Esophagus squamous epithelium (tissue), 5 donors: ENCODE data around the gene MMD. TPM values are rescaled to one million over a fixed set of nuclear protein-coding genes. Genes with fewer than 3 reads are reported as not detected.

ENCODE experiments used
- DNase-seq: peaks from one replicate; lab custom pipeline; 2025; lab: John Stamatoyannopoulos, UW
- H3K27ac ChIP-seq, 4 donors: fragments of 200-600 bp; sonication (generic); one replicate each; pipeline ENCODE4 v1.5.1; 2016 to 2019; ENCODE audit warnings: mild to moderate bottlenecking in 1 of 4
- H3K27me3 ChIP-seq, 4 donors: fragments of 200-600 bp; sonication (generic); 1 replicate in 3 of 4; 2 replicates in 1 of 4; pipeline versions ENCODE4 v1.5.1 to v1.6.0; 2017 to 2021; ENCODE audit warnings: antibody characterized with exemption in 1 of 4
- H3K36me3 ChIP-seq, 3 donors: fragments of 200-600 bp; sonication (generic); one replicate each; pipeline ENCODE4 v1.5.1; 2016 to 2019
- H3K4me1 ChIP-seq, 3 donors: fragments of 200-600 bp; sonication (generic); one replicate each; pipeline ENCODE4 v1.5.1; 2017 to 2019
- H3K4me3 ChIP-seq, 4 donors: fragments of 200-600 bp; sonication (generic); 1 replicate in 3 of 4; 2 replicates in 1 of 4; pipeline ENCODE4 v1.5.1; 2016 to 2019; ENCODE audit warnings: mild to moderate bottlenecking in 2 of 4, moderate library complexity in 1 of 4
- H3K9me3 ChIP-seq, 3 donors: fragments of 200-600 bp; sonication (generic); one replicate each; pipeline ENCODE4 v1.5.1; 2016 to 2019
- CTCF ChIP-seq, 6 experiments: fragments of 450-650 bp in 4 of 6; fragments of 200-600 bp in 2 of 6; sonication (generic) in 2 of 6; IDR thresholded peaks; one replicate each; pipeline ENCODE4 v1.5.1; 2016 to 2019; ENCODE audit warnings: antibody characterized with exemption in 6 of 6, mild to moderate bottlenecking in 4 of 6, moderate library complexity in 4 of 6
- POLR2A ChIP-seq, 4 donors: fragments of 450-650 bp; IDR thresholded peaks; one replicate each; pipeline ENCODE4 v1.6.1; 2017; ENCODE audit warnings: antibody characterized with exemption in 4 of 4, mild to moderate bottlenecking in 4 of 4, moderate library complexity in 3 of 4
- WGBS, 2 donors: methylation state at CpG; one replicate each; pipeline ENCODE4 v1.1.5; 2018; 5-methylcytosine and 5-hydroxymethylcytosine counted together
- intact Hi-C: fragments of 100-400 bp; cut with DNase I; formaldehyde crosslinking; loops from one replicate; pipeline ENCODE4 v1.15.0; 2022
- total RNA-seq, 4 donors: library from RNA; depleted of rRNA; stranded (reverse); fragments of >200 nt; gene quantifications; one replicate each; pipeline ENCODE4 v1.1.0, GENCODE V29; 2016
- donor health status: DM: yes; HTN: yes; CAD: no.

Gene MMD
- total RNA-seq, 4 donors from 2014 or later = 1.3 to 14.7 (median 8.9) TPM

GRCh38 chr17:55416000-55416399, 5.6 kb downstream of the MMD start:
- Histone ChIP-seq H3K27me3 (no peaks in the 10 kb centered on the region), H3K4me1 (peaks cover 0 to 18% (median 4%) of the 10 kb centered on the region in 3 donors), H3K4me3 (no peak overlapping the region), H3K27ac (peak overlapping the region in 1 of 4 donors; percentile 16), H3K36me3 (peaks cover 0 to 23% (median 0%) of the 10 kb centered on the region in 3 donors), H3K9me3 (no peaks in the 10 kb centered on the region)
- intact Hi-C loops = no loop called here
- TF ChIP-seq CTCF (IDR thresholded peaks at IDR 0.05) (no peak), POLR2A (IDR thresholded peaks at IDR 0.05) (no peak)
- no peak for DNase-seq

- intact Hi-C loops = no loop called here
- peaks cover 0 to 33% (median 0%) of the 10 kb centered on the region in 3 donors for H3K36me3 ChIP-seq
- H3K9me3 ChIP-seq = no peaks in the 10 kb centered on the region
- peaks cover 0 to 8% (median 0%) of the 10 kb centered on the region in 3 donors for H3K4me1 ChIP-seq
- DNase-seq = no peak
- TF ChIP-seq POLR2A (IDR thresholded peaks at IDR 0.05) = no peak
- TF ChIP-seq CTCF (IDR thresholded peaks at IDR 0.05) = no peak
- no peak overlapping the region for H3K4me3 ChIP-seq
- WGBS, 2 donors = 88 to 90% methylated on average over 4 of the region's 4 CpGs
- H3K27me3 ChIP-seq = no peaks in the 10 kb centered on the region
- no peak overlapping the region for H3K27ac ChIP-seq
Observed at GRCh38 chr17:55414983-55415382, 6.7 kb downstream of the MMD start.

- intact Hi-C loops = no loop called here
- peaks cover 0 to 43% (median 3%) of the 10 kb centered on the region in 3 donors for H3K36me3 ChIP-seq
- H3K4me1 ChIP-seq = peaks cover 0 to 5% (median 0%) of the 10 kb centered on the region in 3 donors
- no peaks in the 10 kb centered on the region for H3K9me3 ChIP-seq
- no peak overlapping the region for H3K4me3 ChIP-seq
- TF ChIP-seq CTCF (IDR thresholded peaks at IDR 0.05) = no peak
- no peak for TF ChIP-seq POLR2A (IDR thresholded peaks at IDR 0.05)
- H3K27ac ChIP-seq = no peak overlapping the region
- no peaks in the 10 kb centered on the region for H3K27me3 ChIP-seq
- no peak for DNase-seq
- WGBS, 2 donors = 81 to 84% methylated on average over 8 of the region's 8 CpGs
Observed at GRCh38 chr17:55413825-55414489, 7.7 kb downstream of the MMD start.

- H3K4me1 ChIP-seq = peaks cover 0 to 1% (median 0%) of the 10 kb centered on the region in 3 donors
- intact Hi-C loops = no loop called here
- H3K36me3 ChIP-seq = peaks cover 0 to 66% (median 3%) of the 10 kb centered on the region in 3 donors
- H3K4me3 ChIP-seq = no peak overlapping the region
- TF ChIP-seq CTCF (IDR thresholded peaks at IDR 0.05) (no peak), POLR2A (IDR thresholded peaks at IDR 0.05) (no peak)
- 77 to 84% methylated on average over 1 of the region's 1 CpG for WGBS, 2 donors
- no peak overlapping the region for H3K27ac ChIP-seq
- H3K9me3 ChIP-seq = no peaks in the 10 kb centered on the region
- no peak for DNase-seq
- H3K27me3 ChIP-seq = no peaks in the 10 kb centered on the region
Observed at GRCh38 chr17:55411463-55411855, 10.2 kb downstream of the MMD start.

GRCh38 chr17:55410722-55411462, 10.7 kb downstream of the MMD start:
- H3K4me1 ChIP-seq = no peaks in the 10 kb centered on the region
- H3K4me3 ChIP-seq = no peak overlapping the region
- H3K27me3 ChIP-seq = no peaks in the 10 kb centered on the region
- intact Hi-C loops = no loop called here
- TF ChIP-seq POLR2A (IDR thresholded peaks at IDR 0.05) (no peak), CTCF (IDR thresholded peaks at IDR 0.05) (no peak)
- DNase-seq = no peak
- no peak overlapping the region for H3K27ac ChIP-seq
- no peaks in the 10 kb centered on the region for H3K9me3 ChIP-seq
- 70 to 85% methylated on average over 5 of the region's 5 CpGs for WGBS, 2 donors
- peaks cover 0 to 72% (median 3%) of the 10 kb centered on the region in 3 donors for H3K36me3 ChIP-seq
